Right atrium auricular region (tissue), 2 donors: Measurements from ENCODE around the gene DNAJB8. TPM values are rescaled to one million over a fixed set of nuclear protein-coding genes. Genes with fewer than 3 reads are reported as not detected.

Source experiments
- DNase-seq: peaks from one replicate; pipeline ENCODE4 v3.0.0-alpha.2; 2019; ENCODE audit warnings: low spot score
- H3K27ac ChIP-seq, 2 donors: fragments of 200-600 bp; sonication (generic); 1 replicate in 1 of 2; 2 replicates in 1 of 2; pipeline ENCODE4 v1.5.1; 2016 to 2019
- H3K27me3 ChIP-seq, 2 donors: fragments of 200-600 bp; sonication (generic); one replicate each; pipeline versions ENCODE4 v1.5.1 to v1.6.0; 2017 to 2019
- H3K36me3 ChIP-seq: fragments of 200-600 bp; sonication (generic); one replicate; pipeline ENCODE4 v1.5.1; 2016
- H3K4me1 ChIP-seq, 2 donors: fragments of 200-600 bp; sonication (generic); one replicate each; pipeline versions ENCODE4 v1.5.1 to v1.6.0; 2017 to 2019
- H3K4me3 ChIP-seq, 2 donors: fragments of 200-600 bp; sonication (generic); 1 replicate in 1 of 2; 2 replicates in 1 of 2; pipeline ENCODE4 v1.5.1; 2017 to 2019; ENCODE audit warnings: mild to moderate bottlenecking in 1 of 2, moderate library complexity in 1 of 2
- H3K9me3 ChIP-seq, 2 donors: fragments of 200-600 bp; sonication (generic); one replicate each; pipeline ENCODE4 v1.5.1; 2019
- total RNA-seq, 2 donors: library from RNA; depleted of rRNA; stranded (reverse); fragments of >200 nt; gene quantifications; one replicate each; pipeline ENCODE4 v1.1.0, GENCODE V29; 2016
- TF ChIP-seq, protein P1 (sequence below), 2 donors: fragments of 200-600 bp; sonication (generic); IDR thresholded peaks; one replicate each; pipeline ENCODE4 v1.5.1; 2019; ENCODE audit warnings: antibody characterized with exemption in 2 of 2

DNAJB8 gene
- total RNA-seq, 2 donors from 2014 or later: not detected

DNA sequence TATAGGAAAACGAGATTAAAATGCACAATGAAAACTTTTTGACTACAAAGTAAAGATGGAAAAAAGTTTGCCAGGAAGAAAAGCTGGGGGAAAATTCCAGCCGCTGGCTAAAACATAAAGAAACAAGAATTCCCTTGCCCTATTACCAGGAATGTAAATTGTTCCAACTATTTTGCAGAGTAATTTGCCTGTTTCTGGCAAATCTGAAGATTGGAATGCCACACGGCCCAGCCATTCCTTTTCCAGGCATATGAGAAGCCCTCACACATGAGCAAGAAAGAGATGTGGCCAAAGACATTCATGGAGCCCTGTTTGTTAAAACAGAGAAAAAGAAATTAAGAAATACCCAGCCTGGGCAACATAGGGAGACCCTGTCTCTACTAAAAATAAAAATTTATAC is 34.7 kb upstream of the DNAJB8 start:
- Histone ChIP-seq H3K4me1 (peaks cover 0 to 16% of the 10 kb centered on the region in 2 donors), H3K4me3 (no peak overlapping the region), H3K27me3 (no peaks in the 10 kb centered on the region), H3K9me3 (no peaks in the 10 kb centered on the region), H3K27ac (no peak overlapping the region), H3K36me3 (no peaks in the 10 kb centered on the region)
- TF ChIP-seq, protein P1, sequence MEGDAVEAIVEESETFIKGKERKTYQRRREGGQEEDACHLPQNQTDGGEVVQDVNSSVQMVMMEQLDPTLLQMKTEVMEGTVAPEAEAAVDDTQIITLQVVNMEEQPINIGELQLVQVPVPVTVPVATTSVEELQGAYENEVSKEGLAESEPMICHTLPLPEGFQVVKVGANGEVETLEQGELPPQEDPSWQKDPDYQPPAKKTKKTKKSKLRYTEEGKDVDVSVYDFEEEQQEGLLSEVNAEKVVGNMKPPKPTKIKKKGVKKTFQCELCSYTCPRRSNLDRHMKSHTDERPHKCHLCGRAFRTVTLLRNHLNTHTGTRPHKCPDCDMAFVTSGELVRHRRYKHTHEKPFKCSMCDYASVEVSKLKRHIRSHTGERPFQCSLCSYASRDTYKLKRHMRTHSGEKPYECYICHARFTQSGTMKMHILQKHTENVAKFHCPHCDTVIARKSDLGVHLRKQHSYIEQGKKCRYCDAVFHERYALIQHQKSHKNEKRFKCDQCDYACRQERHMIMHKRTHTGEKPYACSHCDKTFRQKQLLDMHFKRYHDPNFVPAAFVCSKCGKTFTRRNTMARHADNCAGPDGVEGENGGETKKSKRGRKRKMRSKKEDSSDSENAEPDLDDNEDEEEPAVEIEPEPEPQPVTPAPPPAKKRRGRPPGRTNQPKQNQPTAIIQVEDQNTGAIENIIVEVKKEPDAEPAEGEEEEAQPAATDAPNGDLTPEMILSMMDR (IDR thresholded peaks at IDR 0.05): no peak
- no peak for DNase-seq

DNA sequence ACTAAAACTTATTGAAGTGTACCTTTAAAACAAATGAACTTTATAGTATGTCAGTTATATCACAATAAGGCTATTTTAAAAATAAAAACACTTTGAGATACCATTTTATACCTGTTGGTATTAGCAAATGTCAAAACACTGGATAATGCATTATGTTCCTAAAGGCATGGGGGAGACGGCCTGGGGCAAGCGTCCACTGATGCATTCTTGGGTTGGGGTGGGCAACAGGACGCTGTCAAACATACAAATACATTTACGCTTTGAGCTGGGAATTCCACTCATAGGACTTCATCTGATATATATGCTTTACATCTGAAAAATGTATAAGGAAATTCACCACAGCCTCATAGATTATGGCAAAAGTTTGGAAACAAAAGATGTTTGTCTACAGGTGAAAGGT is 33.9 kb upstream of the DNAJB8 start:
- H3K27me3 ChIP-seq: no peaks in the 10 kb centered on the region
- no peak overlapping the region for H3K27ac ChIP-seq
- no peak for DNase-seq
- no peaks in the 10 kb centered on the region for H3K36me3 ChIP-seq
- TF ChIP-seq, protein P1 (IDR thresholded peaks at IDR 0.05): no peak
- H3K4me3 ChIP-seq: no peak overlapping the region
- no peaks in the 10 kb centered on the region for H3K9me3 ChIP-seq
- H3K4me1 ChIP-seq: peaks cover 0 to 17% of the 10 kb centered on the region in 2 donors

DNA sequence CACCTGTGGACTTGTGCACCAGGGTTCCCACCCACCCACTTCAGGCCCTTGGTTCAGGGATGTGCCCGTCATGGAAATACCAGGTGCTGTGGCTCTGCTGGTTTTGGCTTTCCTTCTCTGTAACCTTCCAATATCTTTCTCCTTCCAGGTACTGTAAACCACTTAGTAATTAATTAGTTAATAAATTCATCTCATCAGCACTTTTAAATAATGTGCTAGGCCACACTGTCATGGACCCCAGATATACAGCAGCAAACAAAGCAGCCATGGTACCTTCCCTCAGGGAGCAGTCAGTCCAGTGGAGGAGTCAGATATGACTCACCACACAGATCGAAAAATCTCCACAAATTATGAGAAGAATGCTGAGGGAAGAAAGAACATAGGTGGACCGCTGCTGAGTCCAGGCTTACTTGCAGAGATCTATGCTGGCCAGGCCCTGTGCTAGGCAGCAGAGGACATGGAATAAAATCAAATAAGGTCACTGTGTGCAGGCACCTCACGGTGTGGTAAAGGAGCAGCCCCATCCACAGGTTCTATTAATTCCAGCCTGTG is 33.1 kb upstream of the DNAJB8 start:
- H3K4me3 ChIP-seq: no peak overlapping the region
- H3K27ac ChIP-seq: no peak overlapping the region
- no peak for DNase-seq
- no peaks in the 10 kb centered on the region for H3K36me3 ChIP-seq
- no peaks in the 10 kb centered on the region for H3K9me3 ChIP-seq
- TF ChIP-seq, protein P1 (IDR thresholded peaks at IDR 0.05): no peak
- H3K27me3 ChIP-seq: no peaks in the 10 kb centered on the region
- H3K4me1 ChIP-seq: peaks cover 0 to 17% of the 10 kb centered on the region in 2 donors

DNA sequence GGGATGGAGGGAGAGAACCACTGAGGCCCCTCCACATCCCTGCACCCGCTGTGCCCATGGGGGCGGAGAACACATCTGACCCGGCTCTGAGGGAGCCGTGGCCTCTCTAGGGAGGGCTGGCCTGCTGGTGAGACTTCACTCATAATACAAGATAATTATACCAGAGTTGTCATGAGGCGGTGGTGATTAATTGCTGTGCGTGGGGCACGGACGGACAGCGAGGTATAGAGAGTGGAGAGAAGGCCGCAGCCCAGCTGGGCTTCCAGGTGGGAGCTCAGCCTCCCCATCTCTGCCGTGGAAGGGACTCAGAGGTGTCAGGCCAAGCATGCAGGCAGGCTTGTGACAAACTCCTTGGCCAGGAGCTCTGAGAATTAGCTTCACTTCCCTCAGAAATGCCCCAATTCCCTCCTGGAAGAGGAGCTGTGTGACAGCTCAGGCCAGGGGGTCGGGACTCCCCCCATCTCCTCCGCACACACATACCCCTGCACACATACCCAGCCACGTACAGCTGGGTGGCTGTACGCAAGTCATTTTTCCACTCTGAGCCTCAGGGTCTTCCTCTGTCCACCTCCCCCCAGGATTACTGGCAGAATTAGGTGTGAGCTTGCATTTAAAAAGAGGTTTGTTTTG is 32.3 kb upstream of the DNAJB8 start:
- no peak overlapping the region for H3K27ac ChIP-seq
- H3K9me3 ChIP-seq: no peaks in the 10 kb centered on the region
- H3K4me1 ChIP-seq: peaks cover 0 to 17% of the 10 kb centered on the region in 2 donors
- TF ChIP-seq, protein P1 (IDR thresholded peaks at IDR 0.05): no peak
- H3K27me3 ChIP-seq: no peaks in the 10 kb centered on the region
- DNase-seq: peak; percentile 44
- no peak overlapping the region for H3K4me3 ChIP-seq
- H3K36me3 ChIP-seq: no peaks in the 10 kb centered on the region

DNA sequence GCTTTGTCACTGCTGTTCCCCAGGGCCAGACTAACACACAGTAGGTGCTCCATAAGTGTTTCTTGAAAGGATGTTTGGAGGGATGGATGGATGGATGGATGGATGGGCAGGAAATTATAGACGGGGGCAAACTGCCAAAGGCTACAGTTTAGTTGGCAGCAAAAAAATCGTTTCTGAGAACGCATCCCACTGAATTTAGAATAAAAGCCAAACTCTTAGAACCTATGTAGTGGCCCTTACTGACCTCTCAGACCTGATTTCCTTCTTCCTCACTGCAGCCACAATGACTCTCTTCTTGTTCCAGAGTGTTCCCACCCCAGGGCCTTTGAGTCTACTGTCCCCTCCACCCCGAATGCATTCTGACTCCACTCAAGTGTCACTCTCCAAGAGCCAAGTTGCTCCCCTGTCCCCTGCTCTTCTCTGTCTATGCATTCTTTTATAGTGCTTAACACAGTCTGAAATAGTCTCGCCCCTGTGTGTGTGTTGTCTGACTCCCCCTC is 31.5 kb upstream of the DNAJB8 start:
- peaks cover 2 to 5% of the 10 kb centered on the region in 2 donors for H3K27me3 ChIP-seq
- H3K36me3 ChIP-seq: no peaks in the 10 kb centered on the region
- no peak overlapping the region for H3K27ac ChIP-seq
- DNase-seq: peak; percentile 38
- H3K4me1 ChIP-seq: peaks cover 0 to 19% of the 10 kb centered on the region in 2 donors
- TF ChIP-seq, protein P1 (IDR thresholded peaks at IDR 0.05): no peak
- H3K9me3 ChIP-seq: no peaks in the 10 kb centered on the region
- peak overlapping the region; percentile 40 to 63 for H3K4me3 ChIP-seq
